H9 (cell line): Measurements from ENCODE around the gene STON2. TPM values are rescaled to one million over a fixed set of nuclear protein-coding genes. Genes with fewer than 3 reads are reported as not detected.

Experiments
- DNase-seq: peaks from one replicate; pipeline ENCODE4 v3.0.0-alpha.2; 2017
- H2AFZ ChIP-seq: one replicate; pipeline ENCODE4 v1.6.1; 2013; ENCODE audit warnings: mild to moderate bottlenecking, low read length, control low read depth, moderate library complexity
- H2AK5ac ChIP-seq: 2 replicates; pipeline ENCODE4 v1.6.1; 2013; ENCODE audit warnings: low read length, control low read depth, mixed read lengths; ENCODE audit not compliant: insufficient read length
- H2BK120ac ChIP-seq: one replicate; pipeline ENCODE4 v1.6.1; 2013; ENCODE audit warnings: low read depth, mild to moderate bottlenecking, low read length, control low read depth, inconsistent platforms; ENCODE audit not compliant: poor library complexity, severe bottlenecking
- H2BK12ac ChIP-seq: 2 replicates; pipeline ENCODE4 v1.6.1; 2013; ENCODE audit warnings: low read length, control low read depth, mixed read lengths, low read depth; ENCODE audit not compliant: insufficient read length
- H2BK15ac ChIP-seq: 2 replicates; pipeline ENCODE4 v1.6.1; 2013; ENCODE audit warnings: low read depth, low read length, control low read depth
- H2BK20ac ChIP-seq: one replicate; pipeline ENCODE4 v1.6.1; 2013; ENCODE audit warnings: low read depth, mild to moderate bottlenecking, low read length, control low read depth, inconsistent platforms; ENCODE audit not compliant: poor library complexity, severe bottlenecking
- H2BK5ac ChIP-seq: 2 replicates; pipeline ENCODE4 v1.6.1; 2013; ENCODE audit warnings: low read length, control low read depth, mixed read lengths; ENCODE audit not compliant: insufficient read length
- H3K14ac ChIP-seq: 2 replicates; pipeline ENCODE4 v1.6.1; 2013; ENCODE audit warnings: low read length, control low read depth; ENCODE audit not compliant: insufficient read depth
- H3K18ac ChIP-seq: 2 replicates; pipeline ENCODE4 v1.6.1; 2013; ENCODE audit warnings: low read depth, mild to moderate bottlenecking, mixed read lengths, low read length, control low read depth; ENCODE audit not compliant: insufficient read length
- H3K23ac ChIP-seq: 2 replicates; pipeline ENCODE4 v1.6.1; 2013; ENCODE audit warnings: low read length, control low read depth, mixed read lengths, low read depth; ENCODE audit not compliant: insufficient read length
- H3K23me2 ChIP-seq: 2 replicates; pipeline ENCODE4 v1.6.1; 2013; ENCODE audit warnings: low read depth, mild to moderate bottlenecking, mixed read lengths, low read length, control low read depth; ENCODE audit not compliant: insufficient read length, poor library complexity, severe bottlenecking
- H3K27ac ChIP-seq: 2 replicates; pipeline ENCODE4 v1.5.1; 2013; ENCODE audit warnings: low read length, control low read depth, mixed read lengths, low read depth; ENCODE audit not compliant: insufficient read length
- H3K27me3 ChIP-seq: 2 replicates; pipeline ENCODE4 v1.6.1; 2013; ENCODE audit warnings: low read length, control low read depth, inconsistent platforms; ENCODE audit not compliant: insufficient read depth
- H3K4ac ChIP-seq: 2 replicates; pipeline ENCODE4 v1.6.1; 2013; ENCODE audit warnings: low read depth, mild to moderate bottlenecking, control low read depth, inconsistent platforms, low read length, moderate library complexity
- H3K4me1 ChIP-seq: 2 replicates; pipeline ENCODE4 v1.6.1; 2013; ENCODE audit warnings: low read length, control low read depth, inconsistent platforms; ENCODE audit not compliant: insufficient read depth
- H3K4me2 ChIP-seq: 2 replicates; pipeline ENCODE4 v1.6.1; 2013; ENCODE audit warnings: low read length, control low read depth, mixed read lengths; ENCODE audit not compliant: insufficient read length, insufficient read depth
- H3K56ac ChIP-seq: 2 replicates; pipeline ENCODE4 v1.6.1; 2013; ENCODE audit warnings: low read depth, mild to moderate bottlenecking, mixed read lengths, low read length, control low read depth; ENCODE audit not compliant: insufficient read length
- H3K79me1 ChIP-seq: 2 replicates; pipeline ENCODE4 v1.6.1; 2013; ENCODE audit warnings: low read depth, mild to moderate bottlenecking, moderate library complexity, low read length, control low read depth, inconsistent platforms; ENCODE audit not compliant: insufficient read depth, poor library complexity, severe bottlenecking
- H3K79me2 ChIP-seq: 2 replicates; pipeline ENCODE4 v1.6.1; 2013; ENCODE audit warnings: low read length, control low read depth, inconsistent platforms; ENCODE audit not compliant: insufficient read depth
- H3K9ac ChIP-seq: 2 replicates; pipeline ENCODE4 v1.6.1; 2013; ENCODE audit warnings: low read length, control low read depth, mixed read lengths; ENCODE audit not compliant: insufficient read length; ENCODE audit errors: extremely low read depth
- H3K9me3 ChIP-seq: one replicate; pipeline ENCODE4 v1.6.1; 2013; ENCODE audit warnings: low read depth, low read length, inconsistent platforms; ENCODE audit not compliant: control insufficient read depth
- H3T11ph ChIP-seq: one replicate; pipeline ENCODE4 v1.6.1; 2013; ENCODE audit warnings: mild to moderate bottlenecking, low read length, control low read depth, inconsistent platforms
- H4K20me1 ChIP-seq: one replicate; pipeline ENCODE4 v1.6.1; 2013; ENCODE audit not compliant: control insufficient read depth, insufficient read length, insufficient read depth
- H4K5ac ChIP-seq: 2 replicates; pipeline ENCODE4 v1.6.1; 2013; ENCODE audit warnings: low read depth, mild to moderate bottlenecking, mixed read lengths, low read length, control low read depth; ENCODE audit not compliant: insufficient read length
- H4K8ac ChIP-seq: replicated peaks from 2 replicates; pipeline ENCODE4 v1.6.1; 2013; ENCODE audit warnings: low read length, control low read depth, mixed read lengths, low read depth; ENCODE audit not compliant: insufficient read length
- H4K91ac ChIP-seq: 2 replicates; pipeline ENCODE4 v1.6.1; 2013; ENCODE audit warnings: low read depth, mild to moderate bottlenecking, moderate library complexity, mixed read lengths, low read length, control low read depth; ENCODE audit not compliant: insufficient read length
- H3K27ac Mint-ChIP-seq, 3 experiments: 2 replicates in 2 of 3; 3 replicates in 1 of 3; pipeline ENCODE4 v1.8.0; 2020 to 2021; ENCODE audit warnings: mixed read lengths in 3 of 3, mild to moderate bottlenecking in 1 of 3, moderate library complexity in 1 of 3
- H3K27me3 Mint-ChIP-seq: 2 replicates; pipeline ENCODE4 v1.8.0; 2021; ENCODE audit warnings: low read depth, mild to moderate bottlenecking, moderate library complexity, mixed read lengths
- H3K36me3 Mint-ChIP-seq, 3 experiments: 2 replicates in 2 of 3; 3 replicates in 1 of 3; pipeline ENCODE4 v1.8.0; 2020 to 2021; ENCODE audit warnings: low read depth in 3 of 3, mixed read lengths in 3 of 3; ENCODE audit not compliant: insufficient read depth in 1 of 3
- H3K4me1 Mint-ChIP-seq, 2 experiments: 2 replicates each; pipeline ENCODE4 v1.8.0; 2020; ENCODE audit warnings: mixed read lengths in 2 of 2
- H3K4me3 Mint-ChIP-seq, 2 experiments: 2 replicates in 1 of 2; 3 replicates in 1 of 2; pipeline ENCODE4 v1.8.0; 2020 to 2021; ENCODE audit warnings: mild to moderate bottlenecking in 2 of 2, mixed read lengths in 2 of 2, moderate library complexity in 1 of 2
- H3K9me3 Mint-ChIP-seq, 2 experiments: 2 replicates in 1 of 2; 3 replicates in 1 of 2; pipeline ENCODE4 v1.8.0; 2020; ENCODE audit warnings: mild to moderate bottlenecking in 2 of 2, mixed read lengths in 2 of 2, moderate library complexity in 1 of 2
- WGBS: extraction: QIAGEN DNeasy Blood & Tissue Kit; methylation state at CpG from one replicate; pipeline ENCODE4 v1.1.7; 2013; ENCODE audit warnings: missing lambda C conversion rate, low lambda C conversion rate, mixed read lengths; ENCODE audit not compliant: insufficient read length; ENCODE audit errors: extremely low coverage; 5-methylcytosine and 5-hydroxymethylcytosine counted together
- total RNA-seq: library from RNA; stranded (reverse); gene quantifications from 2 replicates; pipeline ENCODE4 v1.2.1, GENCODE V29; 2021
- TF ChIP-seq, protein P1 (sequence below): fragments of 200-600 bp; sonication (generic); conservative IDR thresholded peaks from 3 replicates; pipeline ENCODE4 v1.8.0; 2021; ENCODE audit warnings: antibody characterized with exemption, mild to moderate bottlenecking

Gene STON2
- total RNA-seq, 1 experiment from 2014 or later = 62.9 TPM

DNA sequence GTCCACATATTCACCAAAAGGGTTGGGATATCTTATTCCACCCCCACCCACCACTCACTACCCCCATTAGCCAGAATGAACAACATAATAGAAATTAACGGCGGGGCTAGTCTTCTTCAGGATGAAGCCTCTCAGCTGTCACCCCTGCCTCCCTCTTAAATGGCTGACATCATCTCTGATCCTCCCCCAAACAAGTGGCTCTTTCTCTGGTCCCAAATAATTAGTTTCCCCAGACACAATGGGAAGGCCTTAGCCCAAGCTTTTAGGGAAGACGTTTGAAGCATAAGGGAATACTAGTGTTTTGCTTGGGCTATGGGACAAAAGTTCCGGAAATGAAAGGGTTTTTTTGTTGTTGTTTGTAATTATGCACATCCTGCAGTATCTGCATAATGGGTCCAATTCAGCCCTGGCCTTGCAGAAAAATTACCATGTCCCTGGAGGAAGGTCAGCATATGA lies 13.8 kb downstream of the STON2 start:
- Histone ChIP-seq H3K4me2 (peak overlapping the region; percentile 15), H3K9me3 (no peaks in the 10 kb centered on the region), H4K20me1 (no peaks in the 10 kb centered on the region), H2AFZ (no peak overlapping the region), H4K91ac (no peak overlapping the region), H3K9ac (no peak overlapping the region), H2BK120ac (no peak overlapping the region), H2BK5ac (no peak overlapping the region), H3K23ac (no peak overlapping the region), H4K8ac (no peak overlapping the region), H3K27me3 (no peaks in the 10 kb centered on the region), H2BK15ac (no peak overlapping the region), H4K5ac (no peak overlapping the region), H2BK12ac (no peak overlapping the region), H3K79me2 (no peaks in the 10 kb centered on the region), H3K23me2 (no peaks in the 10 kb centered on the region), H3K4me1 (peaks cover 7% of the 10 kb centered on the region; the same call in 1 of the 2 replicates), H3K4ac (no peak overlapping the region), H3K56ac (no peak overlapping the region), H3K14ac (no peak overlapping the region), H3K18ac (no peak overlapping the region), H3K27ac (peak overlapping the region; percentile 41), H3T11ph (no peak overlapping the region), H3K79me1 (no peaks in the 10 kb centered on the region), H2BK20ac (no peak overlapping the region), H2AK5ac (no peak overlapping the region)
- H3K27me3 Mint-ChIP-seq = no peaks in the 10 kb centered on the region
- no CpG with 5 or more reads among the region's 4 CpGs for WGBS
- H3K4me3 Mint-ChIP-seq = no peak overlapping the region; a peak in 1 of 5 replicates
- DNase-seq = no peak
- peaks cover 16 to 20% of the 10 kb centered on the region in 2 experiments for H3K4me1 Mint-ChIP-seq
- H3K27ac Mint-ChIP-seq = peak overlapping the region in 1 of 3 experiments; percentile 84; a peak in 2 of 7 replicates
- TF ChIP-seq, protein P1, sequence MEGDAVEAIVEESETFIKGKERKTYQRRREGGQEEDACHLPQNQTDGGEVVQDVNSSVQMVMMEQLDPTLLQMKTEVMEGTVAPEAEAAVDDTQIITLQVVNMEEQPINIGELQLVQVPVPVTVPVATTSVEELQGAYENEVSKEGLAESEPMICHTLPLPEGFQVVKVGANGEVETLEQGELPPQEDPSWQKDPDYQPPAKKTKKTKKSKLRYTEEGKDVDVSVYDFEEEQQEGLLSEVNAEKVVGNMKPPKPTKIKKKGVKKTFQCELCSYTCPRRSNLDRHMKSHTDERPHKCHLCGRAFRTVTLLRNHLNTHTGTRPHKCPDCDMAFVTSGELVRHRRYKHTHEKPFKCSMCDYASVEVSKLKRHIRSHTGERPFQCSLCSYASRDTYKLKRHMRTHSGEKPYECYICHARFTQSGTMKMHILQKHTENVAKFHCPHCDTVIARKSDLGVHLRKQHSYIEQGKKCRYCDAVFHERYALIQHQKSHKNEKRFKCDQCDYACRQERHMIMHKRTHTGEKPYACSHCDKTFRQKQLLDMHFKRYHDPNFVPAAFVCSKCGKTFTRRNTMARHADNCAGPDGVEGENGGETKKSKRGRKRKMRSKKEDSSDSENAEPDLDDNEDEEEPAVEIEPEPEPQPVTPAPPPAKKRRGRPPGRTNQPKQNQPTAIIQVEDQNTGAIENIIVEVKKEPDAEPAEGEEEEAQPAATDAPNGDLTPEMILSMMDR = no peak
- no peaks in the 10 kb centered on the region for H3K9me3 Mint-ChIP-seq
- H3K36me3 Mint-ChIP-seq = peaks cover 0 to 16% (median 9%) of the 10 kb centered on the region in 3 experiments; a peak in 5 of 7 replicates
